MM.1S (cell line): ENCODE data around the gene RNASE3.
"Not testable (repeated sequence)": the region's sequence is repeated elsewhere in the genome, so short reads cannot be mapped to it uniquely, and the experiment has no call there.

ENCODE experiments used
- DNase-seq: peaks from one replicate; pipeline ENCODE4 v3.0.0-alpha.2; 2015
- H2AFZ ChIP-seq: fragments of 300-600 bp; sonication (generic); 2 replicates; pipeline ENCODE4 v1.6.0; 2016; ENCODE audit warnings: antibody characterized with exemption, low read length
- H3F3A ChIP-seq: fragments of 300-600 bp; sonication (generic); 2 replicates; pipeline ENCODE4 v1.6.1; 2016; ENCODE audit warnings: mild to moderate bottlenecking, antibody characterized with exemption, low read length, moderate library complexity, mixed read lengths; ENCODE audit not compliant: insufficient read depth
- H3K27ac ChIP-seq: fragments of 300-600 bp; sonication (generic); 2 replicates; pipeline ENCODE4 v1.5.1; 2016; ENCODE audit warnings: mild to moderate bottlenecking, low read length
- H3K27me3 ChIP-seq: fragments of 300-600 bp; sonication (generic); replicated peaks from 2 replicates; pipeline ENCODE4 v1.6.0; 2016; ENCODE audit warnings: low read length; ENCODE audit not compliant: insufficient read depth
- H3K36me3 ChIP-seq: fragments of 300-600 bp; sonication (generic); replicated peaks from 2 replicates; pipeline ENCODE4 v1.6.1; 2016; ENCODE audit warnings: mild to moderate bottlenecking, low read length, mixed read lengths; ENCODE audit not compliant: insufficient read depth
- H3K4me1 ChIP-seq: fragments of 300-600 bp; sonication (generic); 2 replicates; pipeline ENCODE4 v1.6.1; 2016; ENCODE audit warnings: low read length, mixed read lengths
- H3K4me2 ChIP-seq: fragments of 300-600 bp; sonication (generic); 2 replicates; pipeline ENCODE4 v1.6.0; 2016; ENCODE audit warnings: low read depth, low read length
- H3K4me3 ChIP-seq: fragments of 300-600 bp; sonication (generic); 2 replicates; pipeline ENCODE4 v1.5.1; 2016; ENCODE audit warnings: low read length, mixed read lengths
- H3K79me2 ChIP-seq: fragments of 300-600 bp; sonication (generic); 2 replicates; pipeline ENCODE4 v1.6.1; 2016; ENCODE audit warnings: mixed run types, low read length, mixed read lengths
- H3K9ac ChIP-seq: fragments of 300-600 bp; sonication (generic); 2 replicates; pipeline ENCODE4 v1.6.1; 2016; ENCODE audit warnings: low read length, mixed read lengths
- H3K9me2 ChIP-seq: fragments of 300-600 bp; sonication (generic); replicated peaks from 2 replicates; pipeline ENCODE4 v1.6.1; 2016; ENCODE audit warnings: mild to moderate bottlenecking, low read length, mixed read lengths; ENCODE audit not compliant: insufficient read depth
- H3K9me3 ChIP-seq: fragments of 300-600 bp; sonication (generic); replicated peaks from 2 replicates; pipeline ENCODE4 v1.6.1; 2016; ENCODE audit warnings: mild to moderate bottlenecking, low read length, mixed read lengths; ENCODE audit not compliant: insufficient read depth
- H4K20me1 ChIP-seq: fragments of 300-600 bp; sonication (generic); 2 replicates; pipeline ENCODE4 v1.6.1; 2016; ENCODE audit warnings: mild to moderate bottlenecking, low read length, moderate library complexity, mixed read lengths; ENCODE audit not compliant: insufficient read depth
- CTCF ChIP-seq: fragments of 300-600 bp; sonication (generic); IDR thresholded peaks from 2 replicates; pipeline ENCODE4 v1.5.1; 2016; ENCODE audit warnings: antibody characterized with exemption, low read length, mixed read lengths
- EZH2 ChIP-seq: fragments of 300-600 bp; sonication (generic); optimal IDR thresholded peaks from 2 replicates; pipeline ENCODE3; 2017; ENCODE audit warnings: low read depth, mild to moderate bottlenecking, antibody characterized with exemption, low read length, mixed read lengths
- EZH2phosphoT487 ChIP-seq: fragments of 300-600 bp; sonication (generic); IDR thresholded peaks from 2 replicates; pipeline ENCODE4 v1.6.1; 2018; ENCODE audit warnings: antibody characterized with exemption, low read length

The RNASE3 gene

GRCh38 chr14:20873370-20874177 is 17.6 kb upstream of the RNASE3 start:
- no peak overlapping the region for H3K27ac ChIP-seq
- peak overlapping the region; percentile 38 for H3K4me2 ChIP-seq

GRCh38 chr14:20877016-20877415 is 14.2 kb upstream of the RNASE3 start:
- Histone ChIP-seq H3K27me3 (no peaks in the 10 kb centered on the region), H2AFZ (no peak overlapping the region), H3K4me1 (no peaks in the 10 kb centered on the region), H3K79me2 (no peaks in the 10 kb centered on the region), H3K36me3 (no peaks in the 10 kb centered on the region), H3F3A (no peaks in the 10 kb centered on the region), H3K9me2 (no peaks in the 10 kb centered on the region), H4K20me1 (no peaks in the 10 kb centered on the region), H3K4me2 (no peak overlapping the region), H3K4me3 (no peak overlapping the region), H3K27ac (no peak overlapping the region), H3K9me3 (no peaks in the 10 kb centered on the region), H3K9ac (no peak overlapping the region)
- no peak for DNase-seq
- TF ChIP-seq EZH2phosphoT487 (no peak), EZH2 (no peak), CTCF (no peak)

More at GRCh38 chr14:20873370-20874177, 17.6 kb upstream of the RNASE3 start:
- H3K27me3 ChIP-seq = no peaks in the 10 kb centered on the region
- peak; percentile 54 for DNase-seq
- no peaks in the 10 kb centered on the region for H3K9me2 ChIP-seq
- H3F3A ChIP-seq = no peaks in the 10 kb centered on the region
- no peak overlapping the region for H3K9ac ChIP-seq
- no peaks in the 10 kb centered on the region for H3K36me3 ChIP-seq
- TF ChIP-seq CTCF (peak; percentile 72), EZH2phosphoT487 (no peak)
- H3K9me3 ChIP-seq = no peaks in the 10 kb centered on the region
- H2AFZ ChIP-seq = no peak overlapping the region; the same call in 1 of the 2 replicates
- H3K79me2 ChIP-seq = no peaks in the 10 kb centered on the region
- no peaks in the 10 kb centered on the region for H3K4me1 ChIP-seq
- H4K20me1 ChIP-seq = no peaks in the 10 kb centered on the region
- H3K4me3 ChIP-seq = peak overlapping the region; percentile 23; the same call in 1 of the 2 replicates

GRCh38 chr14:20878695-20879094 is 12.5 kb upstream of the RNASE3 start:
- no peak overlapping the region for H3K4me2 ChIP-seq

DNA sequence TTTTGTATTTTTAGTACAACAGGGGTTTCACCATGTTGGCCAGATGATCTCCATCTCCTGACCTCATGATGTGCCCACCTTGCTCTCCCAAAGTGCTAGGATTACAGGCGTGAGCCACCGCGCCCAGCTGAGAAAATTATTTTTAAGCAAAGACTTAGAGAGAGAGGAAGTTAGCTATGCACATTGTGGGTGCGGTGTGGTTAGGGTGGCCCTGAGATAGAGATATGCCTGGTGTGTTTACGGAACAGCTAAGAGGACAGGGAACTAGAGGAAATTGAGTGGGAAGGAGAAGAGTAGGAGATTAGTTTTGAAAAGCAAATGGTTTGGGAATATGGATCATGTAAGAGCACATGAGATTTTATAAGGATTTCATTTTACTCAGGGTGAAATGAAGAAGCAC is 10.0 kb upstream of the RNASE3 start:
- H3K27ac ChIP-seq, H3K4me3 ChIP-seq, H4K20me1 ChIP-seq, H2AFZ ChIP-seq, H3K27me3 ChIP-seq, H3K9ac ChIP-seq, H3K4me1 ChIP-seq, DNase-seq, H3K36me3 ChIP-seq, H3K79me2 ChIP-seq, H3K4me2 ChIP-seq, H3K9me2 ChIP-seq, H3F3A ChIP-seq, H3K9me3 ChIP-seq: not testable (repeated sequence)

More at GRCh38 chr14:20878695-20879094, 12.5 kb upstream of the RNASE3 start:
- H3K27ac ChIP-seq = no peak overlapping the region
- no peak for DNase-seq
- H4K20me1 ChIP-seq = no peaks in the 10 kb centered on the region
- H3K27me3 ChIP-seq = no peaks in the 10 kb centered on the region
- H3K9me2 ChIP-seq = no peaks in the 10 kb centered on the region
- H3F3A ChIP-seq = no peaks in the 10 kb centered on the region
- no peaks in the 10 kb centered on the region for H3K36me3 ChIP-seq
- H3K4me1 ChIP-seq = no peaks in the 10 kb centered on the region
- no peak overlapping the region for H3K9ac ChIP-seq
- H3K4me3 ChIP-seq = no peak overlapping the region
- H2AFZ ChIP-seq = no peak overlapping the region
- H3K79me2 ChIP-seq = no peaks in the 10 kb centered on the region
- no peak for TF ChIP-seq EZH2phosphoT487
- TF ChIP-seq CTCF = no peak
- no peak for TF ChIP-seq EZH2
- no peaks in the 10 kb centered on the region for H3K9me3 ChIP-seq

- H3K27ac ChIP-seq, H3F3A ChIP-seq, H2AFZ ChIP-seq, H3K9ac ChIP-seq, H3K9me2 ChIP-seq, H3K4me1 ChIP-seq, H3K4me3 ChIP-seq, DNase-seq, H3K36me3 ChIP-seq, H3K4me2 ChIP-seq, H4K20me1 ChIP-seq, H3K79me2 ChIP-seq, H3K9me3 ChIP-seq, H3K27me3 ChIP-seq: not testable (repeated sequence)
Observed at GRCh38 chr14:20882787-20883186, 8.4 kb upstream of the RNASE3 start.
